ENCODE data around the gene ACSF3.
"Not testable (repeated sequence)": the region's sequence is repeated elsewhere in the genome, so short reads cannot be mapped to it uniquely, and the experiment has no call there.

The ACSF3 gene

GRCh38 chr16:89175280-89176146, 81.9 kb downstream of the ACSF3 start:
- no peak for DNase-seq (ENCODE audit: low read depth)

- no peak for DNase-seq (ENCODE audit: low read depth)
These were observed 82.6 kb downstream of the ACSF3 start for GRCh38 chr16:89176147-89176690.

- no peak for DNase-seq (ENCODE audit: low read depth)
These were observed 83.1 kb downstream of the ACSF3 start for GRCh38 chr16:89176717-89177116.

GRCh38 chr16:89177501-89177900, 83.8 kb downstream of the ACSF3 start:
- no peak for DNase-seq (ENCODE audit: low read depth)

- DNase-seq (ENCODE audit: low read depth), result no peak
These were observed 84.9 kb downstream of the ACSF3 start for GRCh38 chr16:89178453-89179147.

- no peak for DNase-seq (ENCODE audit: low read depth)
These were observed 85.5 kb downstream of the ACSF3 start for GRCh38 chr16:89179148-89179484.

GRCh38 chr16:89179656-89180315, 86.1 kb downstream of the ACSF3 start:
- DNase-seq (ENCODE audit: low read depth), result no peak

GRCh38 chr16:89183463-89183862, 89.8 kb downstream of the ACSF3 start:
- no peak for DNase-seq (ENCODE audit: low read depth)

- no peak for DNase-seq (ENCODE audit: low read depth)
These were observed 90.5 kb downstream of the ACSF3 start for GRCh38 chr16:89183975-89184676.

- DNase-seq (ENCODE audit: low read depth), result no peak
These were observed 91.0 kb downstream of the ACSF3 start for GRCh38 chr16:89184677-89184932.

GRCh38 chr16:89184933-89185794, 91.5 kb downstream of the ACSF3 start:
- no peak for DNase-seq (ENCODE audit: low read depth)

- DNase-seq (ENCODE audit: low read depth), result not testable (repeated sequence)
These were observed 92.4 kb downstream of the ACSF3 start for GRCh38 chr16:89185887-89186592.

- DNase-seq (ENCODE audit: low read depth), result not testable (repeated sequence)
These were observed 93.0 kb downstream of the ACSF3 start for GRCh38 chr16:89186593-89187031.

GRCh38 chr16:89187032-89187769, 93.5 kb downstream of the ACSF3 start:
- DNase-seq (ENCODE audit: low read depth), result no peak

GRCh38 chr16:89187770-89188392, 94.2 kb downstream of the ACSF3 start:
- no peak for DNase-seq (ENCODE audit: low read depth)

- not testable (repeated sequence) for DNase-seq (ENCODE audit: low read depth)
These were observed 95.1 kb downstream of the ACSF3 start for GRCh38 chr16:89188471-89189357.

GRCh38 chr16:89189358-89190025, 95.8 kb downstream of the ACSF3 start:
- DNase-seq (ENCODE audit: low read depth), result no peak
